ENCODE results near the gene SLC22A12. TPM values are rescaled to one million over a fixed set of nuclear protein-coding genes. Genes with fewer than 3 reads are reported as not detected.
A peak's percentile ranks its signal among the peaks of the same experiment; 100 is the strongest.

SLC22A12 gene
- total and polyA plus RNA-seq, 2 experiments from 2014 or later = not detected

DNA sequence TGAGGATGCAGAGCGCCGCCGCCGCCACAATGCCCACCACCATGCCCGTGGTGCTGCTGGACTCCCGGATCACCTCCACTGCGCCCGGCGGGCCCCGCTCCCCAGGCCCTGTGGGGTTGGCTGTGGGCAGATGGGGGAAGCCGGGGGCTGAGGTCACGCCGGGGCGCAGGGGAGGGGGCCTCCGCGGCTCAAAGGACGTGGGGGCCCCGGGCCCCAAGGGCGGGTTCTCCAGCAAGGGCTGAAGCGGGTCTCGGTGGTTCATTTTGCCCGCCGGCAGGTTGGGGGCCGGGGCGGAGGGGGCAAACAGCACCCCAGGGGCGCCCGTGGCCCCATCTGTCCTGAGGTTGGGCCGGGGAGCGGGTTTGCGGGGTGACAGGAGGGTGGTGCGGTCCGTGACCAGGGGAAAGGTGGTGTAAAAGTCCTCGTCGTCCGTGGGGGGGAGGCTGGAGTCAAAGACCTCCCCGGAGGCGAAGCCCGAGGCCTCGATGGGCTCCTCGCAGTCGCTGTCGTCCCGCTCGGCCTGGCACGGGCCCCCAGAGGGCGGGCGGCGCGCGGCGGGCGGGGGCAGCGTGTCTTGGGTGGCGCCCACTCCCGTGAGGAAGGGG lies 16.5 kb downstream of the SLC22A12 start (continued):
- TF ChIP-seq, protein P1, sequence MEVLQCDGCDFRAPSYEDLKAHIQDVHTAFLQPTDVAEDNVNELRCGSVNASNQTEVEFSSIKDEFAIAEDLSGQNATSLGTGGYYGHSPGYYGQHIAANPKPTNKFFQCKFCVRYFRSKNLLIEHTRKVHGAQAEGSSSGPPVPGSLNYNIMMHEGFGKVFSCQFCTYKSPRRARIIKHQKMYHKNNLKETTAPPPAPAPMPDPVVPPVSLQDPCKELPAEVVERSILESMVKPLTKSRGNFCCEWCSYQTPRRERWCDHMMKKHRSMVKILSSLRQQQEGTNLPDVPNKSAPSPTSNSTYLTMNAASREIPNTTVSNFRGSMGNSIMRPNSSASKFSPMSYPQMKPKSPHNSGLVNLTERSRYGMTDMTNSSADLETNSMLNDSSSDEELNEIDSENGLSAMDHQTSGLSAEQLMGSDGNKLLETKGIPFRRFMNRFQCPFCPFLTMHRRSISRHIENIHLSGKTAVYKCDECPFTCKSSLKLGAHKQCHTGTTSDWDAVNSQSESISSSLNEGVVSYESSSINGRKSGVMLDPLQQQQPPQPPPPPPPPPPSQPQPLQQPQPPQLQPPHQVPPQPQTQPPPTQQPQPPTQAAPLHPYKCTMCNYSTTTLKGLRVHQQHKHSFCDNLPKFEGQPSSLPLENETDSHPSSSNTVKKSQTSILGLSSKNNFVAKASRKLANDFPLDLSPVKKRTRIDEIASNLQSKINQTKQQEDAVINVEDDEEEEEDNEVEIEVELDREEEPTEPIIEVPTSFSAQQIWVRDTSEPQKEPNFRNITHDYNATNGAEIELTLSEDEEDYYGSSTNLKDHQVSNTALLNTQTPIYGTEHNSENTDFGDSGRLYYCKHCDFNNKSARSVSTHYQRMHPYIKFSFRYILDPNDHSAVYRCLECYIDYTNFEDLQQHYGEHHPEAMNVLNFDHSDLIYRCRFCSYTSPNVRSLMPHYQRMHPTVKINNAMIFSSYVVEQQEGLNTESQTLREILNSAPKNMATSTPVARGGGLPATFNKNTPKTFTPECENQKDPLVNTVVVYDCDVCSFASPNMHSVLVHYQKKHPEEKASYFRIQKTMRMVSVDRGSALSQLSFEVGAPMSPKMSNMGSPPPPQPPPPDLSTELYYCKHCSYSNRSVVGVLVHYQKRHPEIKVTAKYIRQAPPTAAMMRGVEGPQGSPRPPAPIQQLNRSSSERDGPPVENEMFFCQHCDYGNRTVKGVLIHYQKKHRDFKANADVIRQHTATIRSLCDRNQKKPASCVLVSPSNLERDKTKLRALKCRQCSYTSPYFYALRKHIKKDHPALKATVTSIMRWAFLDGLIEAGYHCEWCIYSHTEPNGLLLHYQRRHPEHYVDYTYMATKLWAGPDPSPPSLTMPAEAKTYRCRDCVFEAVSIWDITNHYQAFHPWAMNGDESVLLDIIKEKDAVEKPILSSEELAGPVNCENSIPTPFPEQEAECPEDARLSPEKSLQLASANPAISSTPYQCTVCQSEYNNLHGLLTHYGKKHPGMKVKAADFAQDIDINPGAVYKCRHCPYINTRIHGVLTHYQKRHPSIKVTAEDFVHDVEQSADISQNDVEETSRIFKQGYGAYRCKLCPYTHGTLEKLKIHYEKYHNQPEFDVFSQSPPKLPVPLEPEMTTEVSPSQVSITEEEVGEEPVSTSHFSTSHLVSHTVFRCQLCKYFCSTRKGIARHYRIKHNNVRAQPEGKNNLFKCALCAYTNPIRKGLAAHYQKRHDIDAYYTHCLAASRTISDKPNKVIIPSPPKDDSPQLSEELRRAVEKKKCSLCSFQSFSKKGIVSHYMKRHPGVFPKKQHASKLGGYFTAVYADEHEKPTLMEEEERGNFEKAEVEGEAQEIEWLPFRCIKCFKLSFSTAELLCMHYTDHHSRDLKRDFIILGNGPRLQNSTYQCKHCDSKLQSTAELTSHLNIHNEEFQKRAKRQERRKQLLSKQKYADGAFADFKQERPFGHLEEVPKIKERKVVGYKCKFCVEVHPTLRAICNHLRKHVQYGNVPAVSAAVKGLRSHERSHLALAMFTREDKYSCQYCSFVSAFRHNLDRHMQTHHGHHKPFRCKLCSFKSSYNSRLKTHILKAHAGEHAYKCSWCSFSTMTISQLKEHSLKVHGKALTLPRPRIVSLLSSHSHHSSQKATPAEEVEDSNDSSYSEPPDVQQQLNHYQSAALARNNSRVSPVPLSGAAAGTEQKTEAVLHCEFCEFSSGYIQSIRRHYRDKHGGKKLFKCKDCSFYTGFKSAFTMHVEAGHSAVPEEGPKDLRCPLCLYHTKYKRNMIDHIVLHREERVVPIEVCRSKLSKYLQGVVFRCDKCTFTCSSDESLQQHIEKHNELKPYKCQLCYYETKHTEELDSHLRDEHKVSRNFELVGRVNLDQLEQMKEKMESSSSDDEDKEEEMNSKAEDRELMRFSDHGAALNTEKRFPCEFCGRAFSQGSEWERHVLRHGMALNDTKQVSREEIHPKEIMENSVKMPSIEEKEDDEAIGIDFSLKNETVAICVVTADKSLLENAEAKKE (CRISPR knock-in tag; IDR thresholded peaks at IDR 0.05) = no peak
- no peak for TF ChIP-seq JUNB (IDR thresholded peaks at IDR 0.05; ENCODE audit: unreplicated experiment)
- TF ChIP-seq EZH2 (IDR thresholded peaks at IDR 0.05; ENCODE audit: low read depth, unreplicated experiment) = no peak

DNA sequence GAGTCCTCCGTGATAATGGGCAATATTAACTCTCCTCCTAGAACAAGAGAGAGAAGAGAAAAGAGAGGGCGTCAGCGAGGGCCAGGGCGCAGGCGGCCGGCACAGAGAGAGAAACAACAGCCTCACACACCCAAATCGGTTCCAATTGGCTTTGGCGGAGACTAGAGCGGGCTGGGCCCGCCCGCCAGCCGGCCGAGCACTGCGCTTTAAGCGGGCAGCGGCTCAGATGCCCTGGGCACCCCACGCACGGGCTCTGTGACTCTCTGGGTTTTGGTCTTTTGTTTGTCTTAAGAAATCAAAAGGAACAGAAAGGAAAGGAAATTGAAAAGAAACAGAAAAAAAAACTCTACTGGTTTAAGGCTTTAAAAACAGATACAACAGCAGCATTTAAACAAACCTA lies 17.0 kb downstream of the SLC22A12 start:
- Histone ChIP-seq H3K27me3 (ENCODE audit: insufficient read depth) (no peaks in the 10 kb centered on the region), H3K9me2 (ENCODE audit: insufficient read depth) (no peaks in the 10 kb centered on the region), H3K27ac (ENCODE audit: low read depth) (no peak overlapping the region), H2AFZ (no peak overlapping the region), H3F3A (replicated peaks; ENCODE audit: low read depth) (no peaks in the 10 kb centered on the region), H3K4me2 (peak overlapping the region; percentile 7; the same call in 1 of the 2 replicates), H4K20me1 (replicated peaks; ENCODE audit: insufficient read depth) (no peaks in the 10 kb centered on the region), H3K4me3 (0 out of 2 replicates have a peak overlapping the region, but pooled peaks have one; percentile 0), H3K79me2 (replicated peaks; ENCODE audit: insufficient read depth) (no peaks in the 10 kb centered on the region), H3K4me1 (ENCODE audit: insufficient read depth) (0 out of 2 replicates have a peak, but pooled peaks cover 5% of the 10 kb centered on the region), H3K36me3 (ENCODE audit: insufficient read depth) (no peaks in the 10 kb centered on the region)
- peaks cover 10% of the 10 kb centered on the region for H3K27me3 Mint-ChIP-seq (ENCODE audit: insufficient read depth, low read depth, poor library complexity)
- TF ChIP-seq STAT1 (IDR thresholded peaks at IDR 0.05; ENCODE audit: unreplicated experiment) (no peak), POLR2AphosphoS5 (IDR thresholded peaks at IDR 0.05; ENCODE audit: low read depth) (no peak), NANOG (IDR thresholded peaks at IDR 0.05; ENCODE audit: borderline replicate concordance) (no peak)
- no peak overlapping the region for H3K4me3 Mint-ChIP-seq
- no peak overlapping the region for H3K27ac Mint-ChIP-seq
- H3K36me3 Mint-ChIP-seq (ENCODE audit: low read depth) = no peaks in the 10 kb centered on the region
- H3K4me1 Mint-ChIP-seq = peaks cover 17% of the 10 kb centered on the region
- H3K9me3 Mint-ChIP-seq = no peaks in the 10 kb centered on the region
- DNase-seq (ENCODE audit: low spot score) (peak; percentile 57), ATAC-seq (peak; percentile 78)
